Stimulated activated CD4-positive, alpha-beta T cell treated with anti-CD3 and anti-CD28 coated beads, Interleukin-2, amount 100 ng/mL, for 48 hours (primary cell): Measurements from ENCODE around the gene COX11.

Source experiments
- DNase-seq, 2 donors: peaks; one replicate each; pipeline ENCODE4 v3.0.0-alpha.2; 2020

COX11 gene

GRCh38 chr17:54968262-54968987 lies at the start of gene COX11, which contains the start of gene STXBP4:
Gene COX11 (minus strand): TSS chr17:54968654. CDS start chr17:54968646, 8 bp downstream.
Gene STXBP4 (plus strand): TSS chr17:54968765. CDS start chr17:54986220, 17,455 bp downstream.
- DNase-seq: peak; percentile 88 to 89

- DNase-seq: no peak
Observed at GRCh38 chr17:55005520-55005919, 37.1 kb upstream of the COX11 start.

- no peak for DNase-seq
Observed at GRCh38 chr17:55004484-55004883, 36.0 kb upstream of the COX11 start.

- no peak for DNase-seq
Observed at GRCh38 chr17:55002458-55002857, 34.0 kb upstream of the COX11 start.

- no peak for DNase-seq
Observed at GRCh38 chr17:54996441-54996840, 28.0 kb upstream of the COX11 start.

- DNase-seq: no peak
Observed at GRCh38 chr17:54992797-54993639, 24.6 kb upstream of the COX11 start.

GRCh38 chr17:54991567-54991966 lies 23.1 kb upstream of the COX11 start:
- DNase-seq: no peak

GRCh38 chr17:54990118-54990517 lies 21.7 kb upstream of the COX11 start:
- DNase-seq: no peak

GRCh38 chr17:54985476-54985875 lies 17.0 kb upstream of the COX11 start:
- no peak for DNase-seq

GRCh38 chr17:54983260-54983659 lies 14.8 kb upstream of the COX11 start:
- no peak for DNase-seq

GRCh38 chr17:54982399-54982798 lies 13.9 kb upstream of the COX11 start:
- no peak for DNase-seq

GRCh38 chr17:54980375-54980774 lies 11.9 kb upstream of the COX11 start:
- no peak for DNase-seq

- no peak for DNase-seq
Observed at GRCh38 chr17:54979657-54980056, 11.2 kb upstream of the COX11 start.

GRCh38 chr17:54977744-54978143 lies 9.3 kb upstream of the COX11 start:
- no peak for DNase-seq

- no peak for DNase-seq
Observed at GRCh38 chr17:54976316-54976715, 7.9 kb upstream of the COX11 start.

- DNase-seq: no peak
Observed at GRCh38 chr17:54974759-54975158, 6.3 kb upstream of the COX11 start.

- no peak for DNase-seq
Observed at GRCh38 chr17:54972406-54973138, 4.1 kb upstream of the COX11 start.

GRCh38 chr17:54971901-54972300 lies 3.4 kb upstream of the COX11 start:
- DNase-seq: no peak

GRCh38 chr17:54971147-54971546 lies 2.7 kb upstream of the COX11 start:
- no peak for DNase-seq

- DNase-seq: no peak
Observed at GRCh38 chr17:54969658-54970572, 1.5 kb upstream of the COX11 start.

GRCh38 chr17:54968988-54969332 lies 506 bp upstream of the COX11 start:
- DNase-seq: peak; percentile 9 to 18

GRCh38 chr17:54967621-54968261 lies 713 bp downstream of the COX11 start:
- DNase-seq: no peak
